Kidney (tissue), 14 donors: ENCODE measurements around the gene NOTCH1. TPM values are rescaled to one million over a fixed set of nuclear protein-coding genes. Genes with fewer than 3 reads are reported as not detected.

Source experiments
- DNase-seq, 5 donors: peaks; one replicate each; pipeline ENCODE4 v3.0.0-alpha.2; 2013 to 2020
- FAIRE-seq: peaks from 2 replicates; lab custom pipeline; 2012; peaks lifted over from hg19 to GRCh38; lab: Jason Lieb, UNC
- H3K27ac ChIP-seq, 2 donors: one replicate each; pipeline ENCODE4 v1.7.0; 2013; ENCODE audit warnings: low read depth in 2 of 2, low read length in 2 of 2, inconsistent platforms in 1 of 2
- H3K27me3 ChIP-seq: one replicate; pipeline ENCODE4 v1.7.1; 2013; ENCODE audit warnings: low read length, inconsistent platforms; ENCODE audit not compliant: control insufficient read depth, insufficient read depth
- H3K36me3 ChIP-seq, 3 donors: one replicate each; pipeline versions ENCODE4 v1.7.0 to v1.7.1; 2013; ENCODE audit warnings: low read length in 3 of 3, control low read depth in 1 of 3, inconsistent platforms in 1 of 3; ENCODE audit not compliant: insufficient read depth in 3 of 3, control insufficient read depth in 2 of 3
- H3K4me1 ChIP-seq, 3 donors: one replicate each; pipeline versions ENCODE4 v1.7.0 to v1.7.1; 2013; ENCODE audit warnings: low read length in 3 of 3, inconsistent platforms in 1 of 3, low read depth in 1 of 3; ENCODE audit not compliant: control insufficient read depth in 2 of 3, insufficient read depth in 2 of 3
- H3K4me3 ChIP-seq, 3 donors: one replicate each; pipeline versions ENCODE4 v1.7.0 to v1.8.1; 2013; ENCODE audit warnings: low read length in 3 of 3, control low read depth in 1 of 3, inconsistent platforms in 1 of 3
- H3K9ac ChIP-seq, 3 donors: one replicate each; pipeline versions ENCODE4 v1.7.0 to v1.7.1; 2013; ENCODE audit warnings: low read length in 3 of 3, control low read depth in 1 of 3, inconsistent platforms in 1 of 3
- H3K9me3 ChIP-seq, 3 donors: one replicate each; pipeline versions ENCODE4 v1.7.0 to v1.7.1; 2013; ENCODE audit warnings: low read length in 3 of 3, control low read depth in 1 of 3, inconsistent platforms in 1 of 3; ENCODE audit not compliant: control insufficient read depth in 2 of 3, insufficient read depth in 1 of 3
- intact Hi-C: fragments of 100-400 bp; cut with DNase I; formaldehyde crosslinking; loops from one replicate; pipeline ENCODE4 v1.11.1; 2022
- polyA plus RNA-seq: library from polyadenylated mRNA; stranded (reverse); fragments of 350-450 nt; fragmentation: Illumina TruSeq; extraction: RNeasy Lipid Tissue Mini Kit (QIAGEN cat#74804); gene quantifications from one replicate; pipeline ENCODE4 v1.2.3, GENCODE V29; 2014; ENCODE audit warnings: low read depth, low replicate concordance; ENCODE audit not compliant: insufficient read depth
- total RNA-seq: library from RNA; stranded (reverse); fragmentation: NEBNext Ultra II Directional; extraction: Animal tissue kit (Norgen Biotek cat#: 25700); gene quantifications from one replicate; pipeline ENCODE4 v1.2.1, GENCODE V29; 2021
- TF ChIP-seq, protein P1 (sequence below): IDR thresholded peaks from 3 replicates; pipeline ENCODE4 v1.5.1; 2012; ENCODE audit warnings: mild to moderate bottlenecking, moderate library complexity, borderline replicate concordance; ENCODE audit not compliant: insufficient read depth; ENCODE audit errors: extremely low read depth
- donor health status: control.
- donor health status: control.
- donor health status: control.
- donor health status: control.
- donor health status: control.
- donor health status: DM: yes; HTN: yes; CAD: no.
- donor health status: Normal renal cell carcinoma (clear cell type).

NOTCH1 gene
- total and polyA plus RNA-seq, 2 donors from 2014 or later: 6.5 to 77.2 TPM

DNA sequence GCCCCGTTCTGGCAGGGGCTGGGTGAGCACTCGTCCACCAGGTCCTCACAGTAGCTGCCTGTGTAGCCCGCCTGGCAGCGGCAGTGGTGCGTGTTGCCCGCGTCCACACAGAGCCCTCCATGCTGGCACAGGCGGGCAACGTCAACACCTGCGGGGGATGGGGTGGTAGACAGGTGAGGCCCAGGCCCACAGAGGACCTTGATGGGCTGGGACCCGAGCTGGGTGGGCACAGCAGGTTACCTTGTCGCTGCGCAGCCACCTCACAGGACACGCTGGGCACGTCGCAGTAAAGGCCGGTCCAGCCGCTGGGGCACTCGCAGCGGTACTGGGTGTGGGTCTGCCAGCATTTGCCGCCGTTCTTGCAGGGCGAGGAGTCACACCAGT, 37.9 kb downstream of the NOTCH1 start:
- TF ChIP-seq, protein P1, sequence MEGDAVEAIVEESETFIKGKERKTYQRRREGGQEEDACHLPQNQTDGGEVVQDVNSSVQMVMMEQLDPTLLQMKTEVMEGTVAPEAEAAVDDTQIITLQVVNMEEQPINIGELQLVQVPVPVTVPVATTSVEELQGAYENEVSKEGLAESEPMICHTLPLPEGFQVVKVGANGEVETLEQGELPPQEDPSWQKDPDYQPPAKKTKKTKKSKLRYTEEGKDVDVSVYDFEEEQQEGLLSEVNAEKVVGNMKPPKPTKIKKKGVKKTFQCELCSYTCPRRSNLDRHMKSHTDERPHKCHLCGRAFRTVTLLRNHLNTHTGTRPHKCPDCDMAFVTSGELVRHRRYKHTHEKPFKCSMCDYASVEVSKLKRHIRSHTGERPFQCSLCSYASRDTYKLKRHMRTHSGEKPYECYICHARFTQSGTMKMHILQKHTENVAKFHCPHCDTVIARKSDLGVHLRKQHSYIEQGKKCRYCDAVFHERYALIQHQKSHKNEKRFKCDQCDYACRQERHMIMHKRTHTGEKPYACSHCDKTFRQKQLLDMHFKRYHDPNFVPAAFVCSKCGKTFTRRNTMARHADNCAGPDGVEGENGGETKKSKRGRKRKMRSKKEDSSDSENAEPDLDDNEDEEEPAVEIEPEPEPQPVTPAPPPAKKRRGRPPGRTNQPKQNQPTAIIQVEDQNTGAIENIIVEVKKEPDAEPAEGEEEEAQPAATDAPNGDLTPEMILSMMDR: no peak
- Histone ChIP-seq H3K4me1 (peaks cover 0 to 3% (median 0%) of the 10 kb centered on the region in 3 donors), H3K27me3 (no peaks in the 10 kb centered on the region), H3K4me3 (no peak overlapping the region), H3K9me3 (no peaks in the 10 kb centered on the region), H3K27ac (no peak overlapping the region), H3K9ac (no peak overlapping the region), H3K36me3 (peaks cover 2 to 46% (median 10%) of the 10 kb centered on the region in 3 donors)
- DNase-seq (no peak), FAIRE-seq (no peak)
- intact Hi-C loops: no loop called here

DNA sequence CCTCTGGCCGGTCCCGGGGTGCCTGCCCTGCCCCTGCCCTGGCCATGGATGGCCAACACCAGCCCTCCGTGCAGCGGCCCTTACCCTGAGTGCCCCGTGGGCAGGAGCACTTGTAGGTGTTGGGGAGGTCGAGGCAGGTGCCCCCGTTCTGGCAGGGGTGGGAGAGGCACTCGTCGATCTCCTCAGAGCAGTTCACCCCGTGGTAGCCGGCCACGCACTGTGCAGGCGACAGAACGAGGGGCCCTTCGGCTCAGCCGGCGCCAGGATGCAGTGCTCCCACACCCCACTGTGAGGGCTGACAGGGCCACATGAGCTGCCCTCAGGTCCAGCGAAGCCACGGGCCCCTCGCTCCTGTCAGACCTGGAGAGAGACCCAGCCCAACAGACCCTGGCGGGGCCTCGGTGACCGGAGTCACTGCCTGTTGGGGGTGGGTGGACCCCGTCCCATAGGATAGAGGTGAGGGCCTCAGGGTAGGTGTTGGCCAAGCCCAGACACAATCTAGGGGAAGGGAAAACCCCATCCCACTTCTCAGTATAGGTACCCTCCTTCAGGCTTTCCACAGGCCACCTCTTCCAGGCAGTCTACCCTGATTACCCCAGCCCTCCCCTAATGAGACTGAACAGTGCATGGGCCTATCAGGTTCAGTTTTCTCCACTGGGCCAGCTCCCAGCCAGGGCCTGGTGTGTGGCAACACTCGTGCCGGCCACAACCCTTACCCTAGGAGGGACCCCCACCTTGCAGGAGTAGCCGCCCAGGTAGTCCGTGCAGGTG, 38.4 kb downstream of the NOTCH1 start:
- intact Hi-C loops: no loop called here
- DNase-seq (no peak), FAIRE-seq (no peak)
- no peak overlapping the region for H3K9ac ChIP-seq
- H3K27ac ChIP-seq: no peak overlapping the region
- H3K4me1 ChIP-seq: peaks cover 0 to 3% (median 0%) of the 10 kb centered on the region in 3 donors
- no peaks in the 10 kb centered on the region for H3K27me3 ChIP-seq
- H3K36me3 ChIP-seq: peaks cover 2 to 43% (median 10%) of the 10 kb centered on the region in 3 donors
- H3K4me3 ChIP-seq: no peak overlapping the region
- TF ChIP-seq, protein P1: no peak
- H3K9me3 ChIP-seq: no peaks in the 10 kb centered on the region

DNA sequence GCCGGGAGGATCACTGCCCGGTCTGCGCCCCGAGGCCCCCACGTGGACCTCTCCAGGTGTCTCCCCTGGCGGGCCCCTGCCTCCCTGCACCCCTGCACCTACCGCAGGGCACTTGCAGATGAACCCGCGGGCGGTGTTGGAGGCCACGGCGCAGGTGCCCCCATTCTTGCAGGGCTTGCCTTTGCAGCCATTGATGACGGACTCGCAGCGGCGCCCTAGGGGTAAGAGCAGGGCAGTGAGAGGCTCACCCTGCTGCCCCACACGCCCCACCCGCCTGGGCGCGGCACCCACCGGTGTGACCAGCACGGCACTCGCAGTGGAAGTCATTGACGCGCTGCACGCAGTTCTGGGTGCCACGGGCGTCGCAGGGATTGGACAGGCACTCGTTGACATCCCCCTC, 39.4 kb downstream of the NOTCH1 start:
- no peaks in the 10 kb centered on the region for H3K9me3 ChIP-seq
- intact Hi-C loops: no loop called here
- H3K9ac ChIP-seq: no peak overlapping the region
- H3K36me3 ChIP-seq: peaks cover 2 to 41% (median 10%) of the 10 kb centered on the region in 3 donors
- peaks cover 0 to 3% (median 0%) of the 10 kb centered on the region in 3 donors for H3K4me1 ChIP-seq
- DNase-seq (no peak), FAIRE-seq (no peak)
- no peak overlapping the region for H3K27ac ChIP-seq
- no peaks in the 10 kb centered on the region for H3K27me3 ChIP-seq
- TF ChIP-seq, protein P1: no peak
- no peak overlapping the region for H3K4me3 ChIP-seq
